Endothelial cell of umbilical vein (primary cell): ENCODE data around the gene AOC1. TPM values are rescaled to one million over a fixed set of nuclear protein-coding genes. Genes with fewer than 3 reads are reported as not detected.

Experiments
- BruUV-seq: library from RNA; stranded (reverse); fragments of 400-500 nt; replicated peaks from 2 replicates; lab custom pipeline; 2021; lab: Mats Ljungman, UMichigan
- CTCF ChIA-PET: fragments of 300-600, 350-600 bp; sonication (Branson Sonifier 250); formaldehyde crosslinking; loops from one replicate; lab custom pipeline; 2021; ENCODE audit warnings: antibody characterized with exemption, inconsistent platforms; lab: Charles Lee
- POLR2A ChIA-PET: fragments of 300-600, 350-600 bp; sonication (Branson Sonifier 250); formaldehyde crosslinking; loops from one replicate; lab custom pipeline; 2021; ENCODE audit warnings: antibody characterized with exemption, inconsistent platforms; lab: Charles Lee
- DNase-seq: peaks from one replicate; pipeline ENCODE4 v3.0.0-alpha.2; 2011; ENCODE audit warnings: low read depth, low spot score
- FAIRE-seq: peaks from 2 replicates; lab custom pipeline; 2011; peaks lifted over from hg19 to GRCh38; lab: Jason Lieb, UNC
- H2AFZ ChIP-seq: 2 replicates; pipeline ENCODE4 v1.6.0; 2012; ENCODE audit warnings: low read depth, low read length, control low read depth, inconsistent platforms
- H3K27ac ChIP-seq: 2 replicates; pipeline ENCODE4 v1.5.1; 2011; ENCODE audit warnings: low read depth, mild to moderate bottlenecking, control low read depth, low read length, moderate library complexity; ENCODE audit not compliant: insufficient read depth
- H3K27me3 ChIP-seq, 2 experiments: 2 replicates each; pipeline versions ENCODE4 v1.6.0 to v1.6.1; 2011; ENCODE audit warnings: low read length in 2 of 2, mixed read lengths in 1 of 2; ENCODE audit not compliant: control insufficient read depth in 2 of 2, insufficient read depth in 2 of 2
- H3K36me3 ChIP-seq, 2 experiments: 2 replicates in 1 of 2; 3 replicates in 1 of 2; pipeline ENCODE4 v1.5.1; 2011; ENCODE audit warnings: low read length in 2 of 2, mild to moderate bottlenecking in 1 of 2, moderate library complexity in 1 of 2; ENCODE audit not compliant: control insufficient read depth in 2 of 2, insufficient read depth in 2 of 2; ENCODE audit errors: extremely low read depth in 1 of 2
- H3K4me1 ChIP-seq: 3 replicates; pipeline ENCODE4 v1.5.1; 2011; ENCODE audit warnings: mild to moderate bottlenecking, low read length; ENCODE audit not compliant: control insufficient read depth, insufficient read depth; ENCODE audit errors: extremely low read depth
- H3K4me2 ChIP-seq: 2 replicates; pipeline ENCODE4 v1.6.1; 2011; ENCODE audit warnings: low read length, control low read depth, mixed read lengths; ENCODE audit not compliant: insufficient read depth
- H3K4me3 ChIP-seq, 3 experiments: fragments of 200-600 bp in 1 of 3; sonication (generic), shearing (Covaris generic) in 1 of 3; replicated peaks in 1 of 3; 2 replicates each; pipeline ENCODE4 v1.5.1; 2011 to 2016; ENCODE audit warnings: control low read depth in 3 of 3, low read length in 3 of 3, mild to moderate bottlenecking in 2 of 3, inconsistent platforms in 1 of 3, low read depth in 1 of 3, moderate library complexity in 1 of 3; ENCODE audit not compliant: insufficient read depth in 1 of 3
- H3K79me2 ChIP-seq: 2 replicates; pipeline ENCODE4 v1.6.0; 2012; ENCODE audit warnings: low read length, inconsistent platforms; ENCODE audit not compliant: control insufficient read depth, insufficient read depth
- H3K9ac ChIP-seq: replicated peaks from 2 replicates; pipeline ENCODE3; 2011; ENCODE audit warnings: low read length, control low read depth; ENCODE audit not compliant: insufficient read depth; ENCODE audit errors: extremely low read depth
- H3K9me1 ChIP-seq: replicated peaks from 3 replicates; pipeline ENCODE4 v1.6.0; 2011; ENCODE audit warnings: mild to moderate bottlenecking, low read length; ENCODE audit not compliant: control insufficient read depth, insufficient read depth; ENCODE audit errors: extremely low read depth
- H3K9me3 ChIP-seq: replicated peaks from 2 replicates; pipeline ENCODE4 v1.5.1; 2012; ENCODE audit warnings: low read length, inconsistent platforms; ENCODE audit not compliant: control insufficient read depth, insufficient read depth
- H4K20me1 ChIP-seq: replicated peaks from 2 replicates; pipeline ENCODE3; 2011; ENCODE audit warnings: mild to moderate bottlenecking, low read length; ENCODE audit not compliant: control insufficient read depth, insufficient read depth; ENCODE audit errors: extremely low read depth
- CTCF ChIP-seq, 2 donors: IDR thresholded peaks; 1 replicate in 1 of 2; 2 replicates in 1 of 2; pipeline ENCODE4 v1.5.1; 2011; ENCODE audit warnings: low read length in 2 of 2, mild to moderate bottlenecking in 2 of 2, moderate library complexity in 2 of 2, control low read depth in 1 of 2, inconsistent platforms in 1 of 2, low read depth in 1 of 2; ENCODE audit not compliant: insufficient read depth in 1 of 2; ENCODE audit errors: extremely low read depth in 1 of 2
- EZH2 ChIP-seq: IDR thresholded peaks from 2 replicates; pipeline ENCODE4 v1.6.1; 2012; ENCODE audit warnings: borderline replicate concordance, low read depth, mild to moderate bottlenecking, moderate library complexity, low read length, inconsistent platforms; ENCODE audit not compliant: severe bottlenecking
- FOS ChIP-seq: IDR thresholded peaks from 2 replicates; pipeline ENCODE4 v1.6.1; 2011; ENCODE audit warnings: mild to moderate bottlenecking, low read length, moderate library complexity, borderline replicate concordance; ENCODE audit not compliant: insufficient read depth
- MAX ChIP-seq: IDR thresholded peaks from 2 replicates; pipeline ENCODE4 v1.6.1; 2011; ENCODE audit not compliant: insufficient read depth, insufficient read length
- POLR2A ChIP-seq: IDR thresholded peaks from 2 replicates; pipeline ENCODE4 v1.6.1; 2012; ENCODE audit warnings: low read depth, mild to moderate bottlenecking, control low read depth, low read length
- POLR2AphosphoS5 ChIP-seq: IDR thresholded peaks from 2 replicates; pipeline ENCODE4 v1.6.1; 2012; ENCODE audit warnings: low read depth, mild to moderate bottlenecking, control low read depth, low read length, moderate library complexity; ENCODE audit not compliant: insufficient read depth
- dilution Hi-C: fragments of 300-500 bp; cut with MboI; formaldehyde crosslinking; loops from one replicate; pipeline ENCODE4 v1.15.0; 2019; ENCODE audit warnings: low sequenced_read_pairs; ENCODE audit not compliant: extremely low pct_ligation_motif_present
- intact Hi-C: fragments of 100-400 bp; cut with micrococcal nuclease; formaldehyde crosslinking; loops from one replicate; pipeline ENCODE4 v1.10.0; 2022
- polyA plus RNA-seq, 4 experiments: library from polyadenylated mRNA; depleted of rRNA in 3 of 4; stranded (reverse) in 3 of 4; unstranded in 1 of 4; fragments of >200 nt; gene quantifications; 2 replicates each; pipeline versions ENCODE4 v1.2.1 to v1.2.3, GENCODE V29; 2011 to 2012; ENCODE audit warnings: missing spikeins in 1 of 4
- total RNA-seq: library from RNA; stranded (reverse); gene quantifications from 2 replicates; pipeline ENCODE4 v1.2.3, GENCODE V29; 2021

The AOC1 gene
- total and polyA plus RNA-seq, 2 donors (not counting 3 experiments of a cell fraction or from before 2014, with no cell fraction given): not detected

GRCh38 chr7:150898475-150899011 is 46.2 kb downstream of the AOC1 start:
- FAIRE-seq: peak; percentile 98
- Histone ChIP-seq H3K9me1 (no peaks in the 10 kb centered on the region), H3K4me1 (no peaks in the 10 kb centered on the region), H3K79me2 (no peaks in the 10 kb centered on the region), H2AFZ (peak overlapping the region; percentile 23), H3K9ac (no peak overlapping the region), H3K4me2 (no peak overlapping the region), H3K9me3 (no peaks in the 10 kb centered on the region), H3K4me3 (no peak overlapping the region), H3K36me3 (no peaks in the 10 kb centered on the region), H4K20me1 (no peaks in the 10 kb centered on the region), H3K27me3 (peaks cover 5 to 6% of the 10 kb centered on the region in 2 experiments), H3K27ac (no peak overlapping the region)
- peak; percentile 57 for DNase-seq
- CTCF ChIA-PET: interaction anchor here (0.6 to 1.9 kb wide), 49 partner anchors 9 to 530 kb away, joined by 3 to 29 read pairs (median 4); partner anchors contain the start of genes CHPF2 and REPIN1
- no TSS peak for BruUV-seq
- dilution Hi-C loops: no loop called here
- POLR2A ChIA-PET: no interaction called here
- no peak for TF ChIP-seq POLR2A
- no peak for TF ChIP-seq EZH2
- peak; percentile 94 to 97 for TF ChIP-seq CTCF (IDR thresholded peaks at IDR 0.05; ENCODE audit: extremely low read depth in 1 of 2, insufficient read depth in 1 of 2, low read depth in 1 of 2, low read length in 2 of 2)
- TF ChIP-seq MAX: no peak
- no peak for TF ChIP-seq POLR2AphosphoS5
- no peak for TF ChIP-seq FOS
- intact Hi-C loops: loop anchor here (1.0 to 2.0 kb wide), 6 partner anchors 20 to 274 kb away; no protein-coding TSS in a partner anchor
